ENCODE measurements around the gene PRUNE2. TPM values are rescaled to one million over a fixed set of nuclear protein-coding genes. Genes with fewer than 3 reads are reported as not detected.

The PRUNE2 gene
- total and polyA plus RNA-seq, 2 of the 8 experiments (the other 6 are each of a cell fraction or from before 2014, with no cell fraction given): 5.5 to 13.3 TPM

DNA sequence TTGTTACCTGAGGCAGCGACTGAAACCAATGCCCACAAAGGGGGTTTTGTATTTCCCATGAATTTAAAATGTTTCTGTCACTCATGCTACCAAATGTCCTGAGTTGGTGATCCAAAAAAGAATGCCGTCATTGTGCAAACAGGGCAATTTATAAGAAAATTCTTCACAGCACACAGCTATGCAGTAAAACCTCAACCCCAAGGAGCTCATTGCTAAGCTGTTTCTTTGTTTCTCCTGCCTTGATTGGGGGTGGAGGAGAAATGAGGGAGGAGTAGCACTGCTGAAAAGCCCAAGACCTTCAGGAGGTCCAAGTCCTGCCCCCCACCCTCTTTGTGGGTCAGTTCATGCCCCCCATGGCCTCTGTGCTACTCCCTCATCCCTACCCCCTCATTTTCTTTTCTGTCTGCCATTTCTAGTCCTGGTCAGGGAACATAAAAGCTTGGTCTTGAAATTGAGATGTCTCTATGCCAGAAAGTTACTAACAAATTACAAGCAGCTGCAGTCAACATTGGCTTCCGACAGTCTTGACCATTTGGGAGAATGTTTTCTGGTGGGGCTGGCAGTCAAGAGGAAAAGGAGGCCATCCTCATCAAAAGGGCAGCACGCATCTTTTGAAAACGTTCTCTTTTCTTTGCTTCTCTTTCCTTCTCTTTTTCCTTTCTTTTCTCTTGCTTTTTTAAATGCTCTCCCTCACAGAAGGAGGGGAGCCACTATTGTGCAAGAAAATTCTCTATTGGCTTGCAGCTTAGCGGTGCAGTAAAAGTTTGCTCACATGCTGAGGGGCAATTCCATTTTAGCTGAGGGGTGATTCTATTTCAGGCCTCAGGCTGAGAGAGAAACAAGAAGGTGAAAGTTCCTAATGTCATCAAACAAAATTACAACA lies 313.6 kb downstream of the PRUNE2 start:
- H3K4me2 ChIP-seq (ENCODE audit: insufficient read depth in 1 of 2, low read depth in 2 of 2, low read length in 2 of 2): peak overlapping the region; percentile 42 to 50; a peak in 3 of 4 replicates
- H3K79me2 ChIP-seq (ENCODE audit: control insufficient read depth in 1 of 2, insufficient read depth in 2 of 2, low read length in 2 of 2): no peaks in the 10 kb centered on the region
- POLR2A ChIA-PET (ENCODE audit: partially characterized antibody): interaction anchor here (0.9 kb wide), 1 partner anchor 40 kb away, joined by 3 read pairs; no protein-coding TSS in a partner anchor
- H2BK5ac ChIP-seq (ENCODE audit: low read depth, low read length): no peak overlapping the region
- no peak overlapping the region for H3K56ac ChIP-seq (replicated peaks; ENCODE audit: insufficient read length, low read depth, low read length)
- H4K20me1 ChIP-seq (replicated peaks in 1 of 2; ENCODE audit: control insufficient read depth in 1 of 2, insufficient read depth in 2 of 2, low read length in 2 of 2): no peaks in the 10 kb centered on the region
- no peaks in the 10 kb centered on the region for H3K9me3 ChIP-seq (ENCODE audit: insufficient read depth in 2 of 2, low read depth in 1 of 2, low read length in 1 of 2)
- peak in 1 of 2 experiments; percentile 13 for DNase-seq (ENCODE audit: low read depth in 1 of 2, low spot score in 2 of 2)
- peak overlapping the region; percentile 70 for H4K91ac ChIP-seq (replicated peaks; ENCODE audit: insufficient read length, low read length)
- no peak overlapping the region for H2AK5ac ChIP-seq (ENCODE audit: low read depth, low read length)
- H3K14ac ChIP-seq (ENCODE audit: insufficient read length): no peak overlapping the region
- H3K18ac ChIP-seq (ENCODE audit: extremely low read depth, low read length): peak overlapping the region; percentile 32; the same call in 1 of the 2 replicates
- no peak overlapping the region for H2BK20ac ChIP-seq (ENCODE audit: low read length)
- FAIRE-seq: peak; percentile 62
- H4K8ac ChIP-seq (ENCODE audit: extremely low read depth, insufficient read depth, low read length): 0 out of 2 replicates have a peak overlapping the region, but pooled peaks have one; percentile 64
- H4K5ac ChIP-seq (ENCODE audit: insufficient read length, low read depth, low read length): peak overlapping the region; percentile 53
- no peaks in the 10 kb centered on the region; the same call in 1 of the 2 replicates for H3K23me2 ChIP-seq (ENCODE audit: low read depth, low read length)
- H3K79me1 ChIP-seq (ENCODE audit: low read depth, low read length): no peaks in the 10 kb centered on the region
- no peaks in the 10 kb centered on the region for H3K36me3 ChIP-seq (ENCODE audit: control insufficient read depth in 2 of 4, insufficient read depth in 4 of 4, low read length in 3 of 4)
- CTCF ChIA-PET (ENCODE audit: partially characterized antibody): interaction anchor here (0.6 to 2.1 kb wide), 4 partner anchors 9 to 843 kb away, joined by 3 to 7 read pairs (median 5); partner anchors contain the start of gene RFK
- H3K4me3 ChIP-seq (ENCODE audit: extremely low read depth in 1 of 4, insufficient read depth in 2 of 4, low read depth in 3 of 4, low read length in 4 of 4): peak overlapping the region; percentile 16 to 50 (median 25); a peak in 6 of 8 replicates
- no peak overlapping the region; the same call in 1 of the 2 replicates for H2BK12ac ChIP-seq (ENCODE audit: low read depth, low read length)
- H2AFZ ChIP-seq (ENCODE audit: low read length): peak overlapping the region; percentile 85
- no peak overlapping the region for H2BK15ac ChIP-seq (ENCODE audit: low read length)
- no peak overlapping the region for H3K23ac ChIP-seq (ENCODE audit: insufficient read length)
- H3K27me3 ChIP-seq (replicated peaks in 1 of 4; ENCODE audit: control insufficient read depth in 3 of 4, extremely low read depth in 1 of 4, insufficient read depth in 3 of 4, low read length in 3 of 4): no peaks in the 10 kb centered on the region
- H3K4ac ChIP-seq (replicated peaks; ENCODE audit: insufficient read length, low read depth, low read length): no peak overlapping the region
- WGBS, 2 experiments (ENCODE audit: extremely low coverage in 1 of 2, insufficient coverage in 1 of 2, insufficient read length in 1 of 2, insufficient replicate concordance in 2 of 2, low coverage in 1 of 2, low lambda C conversion rate in 2 of 2, missing lambda C conversion rate in 1 of 2): 51% methylated on average over 4 of the region's 6 CpGs; no CpG with 5 or more reads in 1 of the 2 experiments
- 0 out of 7 replicates have a peak overlapping the region, but pooled peaks of 1 of the 4 experiments have one; percentile 11 for H3K9ac ChIP-seq (replicated peaks in 1 of 4; ENCODE audit: extremely low read depth in 1 of 4, low read depth in 3 of 4, low read length in 3 of 4)
- H3K27ac ChIP-seq (ENCODE audit: low read depth, low read length): peak overlapping the region; percentile 72
- peak overlapping the region; percentile 12 for H2BK120ac ChIP-seq (replicated peaks; ENCODE audit: low read depth, low read length)
- peaks cover 5 to 27% (median 24%) of the 10 kb centered on the region in 4 experiments for H3K4me1 ChIP-seq (replicated peaks in 1 of 4; ENCODE audit: control insufficient read depth in 3 of 4, insufficient read depth in 4 of 4, low read length in 3 of 4)
- no peak for TF ChIP-seq POLR2AphosphoS5 (IDR thresholded peaks at IDR 0.05; ENCODE audit: low read depth, low read length)
- TF ChIP-seq JUN (IDR thresholded peaks at IDR 0.05; ENCODE audit: low read depth, low read length): no peak
- no peak for TF ChIP-seq RFX5 (IDR thresholded peaks at IDR 0.05; ENCODE audit: borderline replicate concordance, low read depth, low read length)
- no peak for TF ChIP-seq EZH2 (IDR thresholded peaks at IDR 0.05; ENCODE audit: low read depth, low read length, severe bottlenecking)
- TF ChIP-seq EGR1 (IDR thresholded peaks at IDR 0.05; ENCODE audit: borderline replicate concordance, low read depth, low read length): no peak
- no peak for TF ChIP-seq BCL11A (IDR thresholded peaks at IDR 0.05; ENCODE audit: low read depth in 2 of 2, low read length in 2 of 2)
- TF ChIP-seq, protein P1, sequence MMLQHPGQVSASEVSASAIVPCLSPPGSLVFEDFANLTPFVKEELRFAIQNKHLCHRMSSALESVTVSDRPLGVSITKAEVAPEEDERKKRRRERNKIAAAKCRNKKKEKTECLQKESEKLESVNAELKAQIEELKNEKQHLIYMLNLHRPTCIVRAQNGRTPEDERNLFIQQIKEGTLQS (IDR thresholded peaks at IDR 0.05; ENCODE audit: insufficient read depth, low read depth, low read length): no peak
- TF ChIP-seq CTBP2 (IDR thresholded peaks at IDR 0.05; ENCODE audit: borderline replicate concordance, insufficient read depth, insufficient read length, low read length): no peak
- no peak for TF ChIP-seq SAP30 (IDR thresholded peaks at IDR 0.05; ENCODE audit: insufficient read depth, insufficient replicate concordance, low read length)

Measured in H1 (cell line).